GM18498 (cell line): ENCODE measurements around the gene GDPD4.

ENCODE experiments used
- ATAC-seq: cut with Tn5 transposase; IDR thresholded peaks from one replicate; pipeline ENCODE4 v1.9.1; 2021; ENCODE audit warnings: mild to moderate bottlenecking, moderate library complexity; ENCODE audit not compliant: unreplicated experiment

GDPD4 gene

GRCh38 chr11:77193167-77193566 lies 108.3 kb downstream of the GDPD4 start:
- no peak for ATAC-seq

GRCh38 chr11:77191823-77192495 lies 109.5 kb downstream of the GDPD4 start:
- ATAC-seq, result no peak

- no peak for ATAC-seq
These were observed 110.1 kb downstream of the GDPD4 start for GRCh38 chr11:77191429-77191822.

- no peak for ATAC-seq
These were observed 111.0 kb downstream of the GDPD4 start for GRCh38 chr11:77190331-77191075.

- ATAC-seq, result no peak
These were observed 111.8 kb downstream of the GDPD4 start for GRCh38 chr11:77189588-77190210.

GRCh38 chr11:77188633-77189491 lies 112.6 kb downstream of the GDPD4 start:
- no peak for ATAC-seq

- no peak for ATAC-seq
These were observed 113.5 kb downstream of the GDPD4 start for GRCh38 chr11:77187776-77188632.

GRCh38 chr11:77187111-77187750 lies 114.3 kb downstream of the GDPD4 start:
- ATAC-seq, result no peak

GRCh38 chr11:77186302-77186701 lies 115.2 kb downstream of the GDPD4 start:
- ATAC-seq, result no peak

- ATAC-seq, result no peak
These were observed 117.2 kb downstream of the GDPD4 start for GRCh38 chr11:77184136-77184860.

- ATAC-seq, result no peak
These were observed 118.0 kb downstream of the GDPD4 start for GRCh38 chr11:77183431-77183984.

- ATAC-seq, result no peak
These were observed 118.7 kb downstream of the GDPD4 start for GRCh38 chr11:77182542-77183430.

- ATAC-seq, result no peak
These were observed 119.5 kb downstream of the GDPD4 start for GRCh38 chr11:77181799-77182541.

GRCh38 chr11:77181226-77181625 lies 120.3 kb downstream of the GDPD4 start:
- no peak for ATAC-seq

GRCh38 chr11:77180346-77180745 lies 121.1 kb downstream of the GDPD4 start:
- ATAC-seq, result no peak

- no peak for ATAC-seq
These were observed 121.8 kb downstream of the GDPD4 start for GRCh38 chr11:77179681-77180080.

- ATAC-seq, result no peak
These were observed 122.4 kb downstream of the GDPD4 start for GRCh38 chr11:77179048-77179447.
